ENCODE measurements around the gene SMPDL3A.
"Not testable (repeated sequence)": the region's sequence is repeated elsewhere in the genome, so short reads cannot be mapped to it uniquely, and the experiment has no call there.

Gene SMPDL3A

DNA sequence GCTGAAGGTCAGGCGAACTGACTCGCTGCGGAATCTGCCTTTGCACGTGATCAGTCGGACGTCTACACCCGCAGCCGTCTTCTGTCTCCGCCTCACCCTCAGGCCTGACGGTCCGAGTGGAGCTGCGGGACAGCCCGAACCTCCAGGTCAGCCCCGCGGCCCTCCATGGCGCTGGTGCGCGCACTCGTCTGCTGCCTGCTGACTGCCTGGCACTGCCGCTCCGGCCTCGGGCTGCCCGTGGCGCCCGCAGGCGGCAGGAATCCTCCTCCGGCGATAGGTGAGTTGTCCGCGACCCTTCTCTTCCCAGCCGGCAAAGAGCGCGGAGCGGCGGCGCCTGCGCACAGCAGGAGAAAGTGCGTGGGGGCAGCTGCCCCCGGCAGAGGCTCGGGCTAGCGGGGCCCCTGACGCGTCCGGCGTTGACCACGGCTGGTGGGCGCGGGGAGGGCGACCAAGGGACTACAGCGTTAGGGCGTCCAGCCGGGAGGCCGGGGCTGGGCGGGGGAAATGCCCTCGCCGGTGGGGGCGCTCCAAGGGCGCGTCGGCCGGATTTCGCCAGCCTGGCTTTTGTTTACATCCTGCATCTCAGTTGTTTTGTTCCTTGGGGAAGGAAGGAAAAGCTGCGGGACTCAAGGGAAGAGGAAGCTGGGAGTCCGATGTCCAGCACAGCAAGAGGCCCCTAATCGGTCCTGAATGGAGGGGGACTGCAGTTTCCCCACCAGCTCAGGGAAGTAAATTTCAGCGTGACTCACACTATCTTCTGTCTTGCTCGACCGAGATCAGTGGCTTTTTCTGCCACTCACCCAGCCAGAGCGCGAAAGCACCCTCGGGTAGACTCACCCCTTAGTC lies at the start of gene SMPDL3A:
SMPDL3A (plus strand) TSS at position 77 of the 846 bp plus-strand sequence; CDS start at position 166, 89 bp downstream.
- Histone ChIP-seq H3K27ac (peak within 1 kb of the TSS; percentile 85 to 90), H3K9me3 (no peaks in the 10 kb centered on the region), H3K36me3 (no peaks in the 10 kb centered on the region), H3K27me3 (no peaks in the 10 kb centered on the region), H3K4me1 (peaks cover 0 to 16% (median 4%) of the 10 kb centered on the region in 4 donors), H3K4me3 (peak within 1 kb of the TSS; percentile 68 to 82)
- TF ChIP-seq, protein P1, sequence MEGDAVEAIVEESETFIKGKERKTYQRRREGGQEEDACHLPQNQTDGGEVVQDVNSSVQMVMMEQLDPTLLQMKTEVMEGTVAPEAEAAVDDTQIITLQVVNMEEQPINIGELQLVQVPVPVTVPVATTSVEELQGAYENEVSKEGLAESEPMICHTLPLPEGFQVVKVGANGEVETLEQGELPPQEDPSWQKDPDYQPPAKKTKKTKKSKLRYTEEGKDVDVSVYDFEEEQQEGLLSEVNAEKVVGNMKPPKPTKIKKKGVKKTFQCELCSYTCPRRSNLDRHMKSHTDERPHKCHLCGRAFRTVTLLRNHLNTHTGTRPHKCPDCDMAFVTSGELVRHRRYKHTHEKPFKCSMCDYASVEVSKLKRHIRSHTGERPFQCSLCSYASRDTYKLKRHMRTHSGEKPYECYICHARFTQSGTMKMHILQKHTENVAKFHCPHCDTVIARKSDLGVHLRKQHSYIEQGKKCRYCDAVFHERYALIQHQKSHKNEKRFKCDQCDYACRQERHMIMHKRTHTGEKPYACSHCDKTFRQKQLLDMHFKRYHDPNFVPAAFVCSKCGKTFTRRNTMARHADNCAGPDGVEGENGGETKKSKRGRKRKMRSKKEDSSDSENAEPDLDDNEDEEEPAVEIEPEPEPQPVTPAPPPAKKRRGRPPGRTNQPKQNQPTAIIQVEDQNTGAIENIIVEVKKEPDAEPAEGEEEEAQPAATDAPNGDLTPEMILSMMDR (IDR thresholded peaks at IDR 0.05) = peak; percentile 4 to 25
- peak; percentile 55 to 75 for DNase-seq
- intact Hi-C loops (cut with DNase I; ENCODE audit: low total_unique reads) = no loop called here

DNA sequence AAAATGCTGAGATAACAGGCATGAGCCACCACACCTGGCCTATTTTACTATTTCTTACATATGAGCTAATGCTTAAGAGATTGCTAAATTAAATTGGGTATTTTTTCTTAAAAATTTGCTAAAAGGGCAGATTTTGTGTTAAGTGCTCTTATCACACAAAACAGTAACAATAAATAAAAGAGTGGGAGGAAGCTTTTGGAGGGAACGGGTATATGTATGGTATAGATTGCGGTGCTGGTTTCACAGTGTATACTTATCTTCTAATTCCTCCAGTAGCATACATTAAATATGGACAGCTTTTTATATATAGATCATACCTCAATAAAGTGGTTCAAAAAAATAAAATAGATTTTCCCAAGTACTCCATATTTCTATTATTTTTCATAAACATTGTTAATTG lies 49.0 kb upstream of the SMPDL3A start:
- no peak for DNase-seq
- H3K4me3 ChIP-seq = no peak overlapping the region
- no peak overlapping the region for H3K27ac ChIP-seq
- no peaks in the 10 kb centered on the region for H3K36me3 ChIP-seq
- H3K9me3 ChIP-seq = no peaks in the 10 kb centered on the region
- TF ChIP-seq, protein P1 (IDR thresholded peaks at IDR 0.05) = no peak
- intact Hi-C loops (cut with DNase I; ENCODE audit: low total_unique reads) = no loop called here
- no peaks in the 10 kb centered on the region for H3K4me1 ChIP-seq
- H3K27me3 ChIP-seq = no peaks in the 10 kb centered on the region

GRCh38 chr6:122740936-122741335 lies 48.1 kb upstream of the SMPDL3A start:
- H3K4me3 ChIP-seq = no peak overlapping the region
- no peaks in the 10 kb centered on the region for H3K36me3 ChIP-seq
- H3K27ac ChIP-seq = no peak overlapping the region
- H3K4me1 ChIP-seq = no peaks in the 10 kb centered on the region
- no peaks in the 10 kb centered on the region for H3K27me3 ChIP-seq
- DNase-seq = no peak
- intact Hi-C loops (cut with DNase I; ENCODE audit: low total_unique reads) = no loop called here
- no peaks in the 10 kb centered on the region for H3K9me3 ChIP-seq
- TF ChIP-seq, protein P1 (IDR thresholded peaks at IDR 0.05) = no peak

DNA sequence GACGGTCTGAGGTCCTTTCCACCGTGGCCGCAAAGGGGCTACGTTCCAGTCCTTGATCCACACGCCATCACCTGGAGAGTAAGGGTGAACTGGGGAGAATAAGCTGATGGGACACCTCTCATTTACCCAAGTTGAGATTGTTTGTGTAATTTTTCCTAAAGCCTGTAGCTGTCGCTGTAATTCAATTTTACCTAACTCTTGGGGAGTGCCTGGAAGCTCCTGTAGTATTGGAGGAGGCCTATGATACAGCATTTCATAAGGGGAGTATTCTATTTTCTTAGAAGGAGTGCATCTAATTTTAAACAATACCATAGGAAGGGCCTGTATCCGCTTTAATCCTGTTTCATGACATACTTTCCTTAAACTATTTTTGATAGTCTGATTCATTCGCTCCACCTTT lies 44.8 kb upstream of the SMPDL3A start:
- H3K4me1 ChIP-seq; intact Hi-C loops (cut with DNase I; ENCODE audit: low total_unique reads); H3K27ac ChIP-seq; H3K9me3 ChIP-seq; H3K27me3 ChIP-seq; DNase-seq; H3K36me3 ChIP-seq; H3K4me3 ChIP-seq: not testable (repeated sequence)

- H3K27me3 ChIP-seq; intact Hi-C loops (cut with DNase I; ENCODE audit: low total_unique reads); H3K4me1 ChIP-seq; H3K9me3 ChIP-seq; H3K4me3 ChIP-seq; DNase-seq; H3K27ac ChIP-seq; H3K36me3 ChIP-seq: not testable (repeated sequence)
These were observed 44.2 kb upstream of the SMPDL3A start for GRCh38 chr6:122744856-122745255.

GRCh38 chr6:122746688-122747087 lies 42.4 kb upstream of the SMPDL3A start:
- intact Hi-C loops (cut with DNase I; ENCODE audit: low total_unique reads) = no loop called here
- no peaks in the 10 kb centered on the region for H3K36me3 ChIP-seq
- no peaks in the 10 kb centered on the region for H3K9me3 ChIP-seq
- no peaks in the 10 kb centered on the region for H3K4me1 ChIP-seq
- no peak overlapping the region for H3K27ac ChIP-seq
- TF ChIP-seq, protein P1 (IDR thresholded peaks at IDR 0.05) = no peak
- H3K4me3 ChIP-seq = no peak overlapping the region
- no peaks in the 10 kb centered on the region for H3K27me3 ChIP-seq
- no peak for DNase-seq

All from tibial artery (tissue), 4 donors.